Left renal cortex interstitium (tissue), 4 donors: Measurements from ENCODE around the gene WHRN. TPM values are rescaled to one million over a fixed set of nuclear protein-coding genes. Genes with fewer than 3 reads are reported as not detected.

Experiments used
- DNase-seq, 4 donors: peaks; one replicate each; pipeline ENCODE4 v3.0.0-alpha.2; 2013; ENCODE audit warnings: low read depth in 4 of 4, low spot score in 2 of 4, missing footprints in 1 of 4
- polyA plus RNA-seq, 4 donors: library from polyadenylated mRNA; unstranded; fragments of 120-200 nt; gene quantifications; one replicate each; pipeline ENCODE4 v1.2.1, GENCODE V29; 2013; ENCODE audit not compliant: insufficient read length in 4 of 4

Gene WHRN
- polyA plus RNA-seq, 4 donors: 5.9 to 18.1 (median 10.3) TPM

GRCh38 chr9:114493521-114494184, 11.6 kb downstream of the WHRN start:
- no peak for DNase-seq

- no peak for DNase-seq
Measured at GRCh38 chr9:114492991-114493390, 12.3 kb downstream of the WHRN start.

GRCh38 chr9:114491430-114492003, 13.8 kb downstream of the WHRN start:
- DNase-seq: no peak

- no peak for DNase-seq
Measured at GRCh38 chr9:114489928-114490327, 15.3 kb downstream of the WHRN start.

GRCh38 chr9:114488398-114489129, 16.7 kb downstream of the WHRN start:
- no peak for DNase-seq

GRCh38 chr9:114487607-114488300, 17.5 kb downstream of the WHRN start:
- DNase-seq: no peak

GRCh38 chr9:114486205-114486963, 18.9 kb downstream of the WHRN start:
- no peak for DNase-seq

- no peak for DNase-seq
Measured at GRCh38 chr9:114484854-114485443, 20.3 kb downstream of the WHRN start.

GRCh38 chr9:114484215-114484853, 20.9 kb downstream of the WHRN start:
- no peak for DNase-seq

GRCh38 chr9:114483499-114483898, 21.8 kb downstream of the WHRN start:
- no peak for DNase-seq

- no peak for DNase-seq
Measured at GRCh38 chr9:114482593-114482992, 22.7 kb downstream of the WHRN start.

GRCh38 chr9:114481789-114482188, 23.5 kb downstream of the WHRN start:
- DNase-seq: no peak

- DNase-seq: no peak
Measured at GRCh38 chr9:114480746-114481435, 24.4 kb downstream of the WHRN start.

- DNase-seq: no peak
Measured at GRCh38 chr9:114478871-114479270, 26.4 kb downstream of the WHRN start.

GRCh38 chr9:114478459-114478858, 26.8 kb downstream of the WHRN start:
- no peak for DNase-seq

- no peak for DNase-seq
Measured at GRCh38 chr9:114477642-114478041, 27.6 kb downstream of the WHRN start.

GRCh38 chr9:114476891-114477469, 28.3 kb downstream of the WHRN start:
- no peak for DNase-seq

- DNase-seq: no peak
Measured at GRCh38 chr9:114475412-114476135, 29.7 kb downstream of the WHRN start.
